Stimulated activated CD4-positive, alpha-beta T cell treated with anti-CD3 and anti-CD28 coated beads, Interleukin-2, amount 100 ng/mL, for 48 hours (primary cell): ENCODE measurements around the gene SLC44A5.
"Not testable (repeated sequence)": the region's sequence is repeated elsewhere in the genome, so short reads cannot be mapped to it uniquely, and the experiment has no call there.

ENCODE experiments used
- DNase-seq, 2 donors: peaks; one replicate each; pipeline ENCODE4 v3.0.0-alpha.2; 2020

The SLC44A5 gene

DNA sequence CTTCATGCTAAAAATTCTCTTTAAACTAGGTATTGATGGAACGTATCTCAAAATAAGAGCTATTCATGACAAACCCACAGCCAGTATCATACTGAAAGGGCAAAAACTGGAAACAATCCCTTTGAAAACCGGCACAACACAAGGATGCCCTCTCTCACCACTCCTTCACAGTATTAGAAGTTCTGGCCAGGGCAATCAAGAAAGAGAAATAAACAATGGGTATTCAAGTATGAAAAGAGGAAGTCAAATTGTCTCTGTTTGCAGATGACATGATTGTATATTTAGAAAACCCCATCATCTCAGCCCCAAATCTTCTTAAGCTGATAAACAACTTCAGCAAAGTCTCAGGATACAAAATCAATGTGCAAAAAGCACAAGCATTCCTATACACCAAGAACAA is 349.0 kb downstream of the SLC44A5 start:
- not testable (repeated sequence) for DNase-seq

- DNase-seq, result no peak
These were observed 352.6 kb downstream of the SLC44A5 start for GRCh38 chr1:75258351-75258750.

DNA sequence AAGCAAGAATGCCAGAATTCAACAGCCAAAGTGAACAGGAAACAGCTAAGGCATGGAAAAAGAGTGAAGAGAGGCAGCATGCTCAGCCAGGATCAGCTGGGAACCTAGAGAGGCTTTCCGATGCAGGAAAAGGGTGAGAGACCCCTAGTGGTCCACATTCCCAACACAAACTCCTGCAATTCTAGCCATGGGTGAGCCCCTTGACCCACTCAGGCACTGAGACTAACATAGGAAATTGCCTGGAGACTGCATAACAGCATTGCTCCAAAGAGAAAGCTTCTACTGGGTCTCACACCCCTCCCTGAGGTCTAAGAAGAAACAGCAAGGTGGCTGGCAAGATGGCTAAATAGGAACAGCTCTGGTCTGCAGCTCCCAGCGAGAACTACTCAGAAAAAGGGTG is 353.5 kb downstream of the SLC44A5 start:
- no peak for DNase-seq

- not testable (repeated sequence) for DNase-seq
These were observed 360.8 kb downstream of the SLC44A5 start for GRCh38 chr1:75250114-75250513.

DNA sequence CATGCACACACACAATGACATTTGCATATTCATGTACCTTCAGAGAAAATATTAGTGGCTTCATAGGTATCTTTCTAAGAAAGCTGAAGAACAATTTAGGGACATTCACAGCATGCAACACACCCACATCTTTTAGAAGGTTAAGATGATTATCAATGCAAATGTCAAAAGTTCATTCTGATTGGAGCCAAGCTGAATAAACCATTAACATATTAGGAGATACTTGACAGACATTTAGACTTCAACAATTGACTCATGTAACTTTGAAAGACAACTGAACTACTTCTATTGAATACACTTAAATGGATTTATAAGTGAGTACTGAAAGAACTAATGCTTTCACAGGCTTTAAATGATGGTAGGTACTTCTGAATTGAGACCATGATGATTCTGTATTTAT is 365.7 kb downstream of the SLC44A5 start:
- DNase-seq, result no peak

DNA sequence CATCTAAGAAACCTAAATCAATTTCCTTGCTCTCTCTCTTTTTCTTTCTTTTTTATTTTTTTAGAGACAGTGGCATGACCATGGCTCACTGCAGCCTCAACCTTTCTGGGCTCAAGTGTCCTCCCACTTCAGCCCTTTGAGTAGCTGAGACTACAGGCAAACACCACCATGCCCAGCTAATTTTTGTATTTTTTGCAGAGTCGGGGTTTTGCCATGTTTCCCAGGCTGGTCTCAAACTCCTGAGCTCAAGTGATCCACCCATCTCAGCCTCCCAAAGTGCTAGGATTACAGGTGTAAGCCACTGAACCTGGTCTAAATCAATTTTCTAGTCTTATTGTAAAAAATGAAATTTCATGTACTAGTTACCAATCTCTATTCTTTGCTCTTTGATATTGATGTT is 367.8 kb downstream of the SLC44A5 start:
- no peak for DNase-seq

GRCh38 chr1:75237316-75237715 is 373.6 kb downstream of the SLC44A5 start:
- DNase-seq, result no peak

DNA sequence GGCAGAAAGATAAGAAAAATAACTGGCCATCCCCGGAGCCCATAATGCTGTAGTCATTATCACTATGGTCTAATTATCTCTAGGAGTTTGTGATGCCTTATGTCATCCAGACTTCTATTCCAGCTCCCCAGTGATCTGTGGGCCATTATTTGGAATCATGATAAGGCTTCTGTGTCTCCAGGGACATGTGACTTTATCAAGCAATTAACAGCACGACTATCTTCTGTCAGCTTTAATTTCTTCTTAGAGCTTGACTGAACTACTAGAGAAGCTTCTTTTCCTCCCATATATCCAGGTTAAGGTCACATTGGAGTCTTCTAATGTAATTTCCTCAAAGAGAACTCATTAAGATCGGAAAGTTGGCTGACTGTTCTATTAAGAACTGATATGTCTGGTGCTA is 376.4 kb downstream of the SLC44A5 start:
- no peak for DNase-seq

DNA sequence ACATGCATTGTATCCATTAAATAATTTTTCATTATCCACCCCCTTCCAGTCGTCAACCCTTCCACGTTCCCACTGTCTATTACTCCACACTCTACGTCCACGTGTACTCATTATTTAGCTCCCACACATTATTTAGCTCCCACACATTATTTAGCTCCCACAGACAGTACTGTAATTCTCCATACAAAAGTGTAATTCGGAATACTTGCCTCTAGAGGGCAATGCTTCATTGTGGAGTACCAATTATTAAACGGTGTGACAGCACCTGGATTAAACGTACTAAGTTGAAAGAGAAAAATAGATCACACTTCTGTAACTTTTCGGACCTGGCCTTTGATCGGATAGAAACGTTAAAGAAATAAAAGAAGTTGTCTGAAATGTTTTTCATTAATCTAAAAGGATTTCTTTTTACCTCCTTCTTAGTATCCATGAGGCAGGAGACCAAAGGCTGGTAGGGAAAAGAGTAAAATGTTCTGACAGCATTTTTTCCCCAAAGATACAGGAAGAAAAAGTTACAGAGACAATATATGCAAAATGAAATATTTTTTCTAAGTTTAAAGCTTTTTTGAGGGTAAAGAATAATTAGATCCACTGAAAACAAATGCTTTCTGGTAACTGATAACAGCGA is 377.5 kb downstream of the SLC44A5 start:
- no peak for DNase-seq

DNA sequence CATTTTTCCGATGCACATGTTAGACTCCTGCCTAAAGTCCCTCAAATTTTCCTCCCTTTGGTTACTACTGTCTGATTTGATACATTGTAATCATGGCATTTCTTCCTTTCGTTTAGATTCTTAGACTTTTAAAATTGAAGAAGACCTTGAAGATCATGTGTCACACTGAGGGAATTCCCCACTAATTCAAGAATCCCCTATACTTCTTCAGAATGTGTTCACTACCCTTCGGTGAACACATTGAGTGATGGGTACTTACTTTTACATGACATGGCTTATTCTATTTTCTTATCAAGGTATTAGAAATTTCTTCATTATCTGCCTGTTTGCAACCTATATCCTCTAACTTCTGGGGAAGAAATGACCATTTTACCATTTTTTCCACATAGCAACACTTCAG is 390.8 kb downstream of the SLC44A5 start:
- DNase-seq, result no peak

GRCh38 chr1:75214017-75214416 is 396.9 kb downstream of the SLC44A5 start:
- DNase-seq, result no peak

DNA sequence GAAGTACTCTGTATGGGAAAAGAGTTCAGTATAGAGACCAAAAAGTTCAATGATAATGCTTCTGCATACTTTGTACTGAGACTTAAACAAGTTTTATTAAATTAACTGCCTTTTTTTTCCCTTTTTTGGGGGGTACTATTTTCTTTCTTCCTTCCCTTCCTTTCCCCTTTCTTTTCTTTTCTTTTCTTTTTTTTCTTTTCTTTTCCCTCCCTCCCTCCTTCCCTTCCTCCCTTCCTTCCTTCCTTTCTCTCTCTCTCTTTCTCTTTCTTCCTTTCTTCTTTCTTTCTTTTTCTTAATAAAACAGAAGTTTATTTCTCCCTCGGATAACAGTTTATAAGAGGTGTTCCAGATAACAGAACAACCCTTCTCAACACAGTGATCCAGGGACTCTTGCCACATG is 399.3 kb downstream of the SLC44A5 start:
- DNase-seq, result no peak

DNA sequence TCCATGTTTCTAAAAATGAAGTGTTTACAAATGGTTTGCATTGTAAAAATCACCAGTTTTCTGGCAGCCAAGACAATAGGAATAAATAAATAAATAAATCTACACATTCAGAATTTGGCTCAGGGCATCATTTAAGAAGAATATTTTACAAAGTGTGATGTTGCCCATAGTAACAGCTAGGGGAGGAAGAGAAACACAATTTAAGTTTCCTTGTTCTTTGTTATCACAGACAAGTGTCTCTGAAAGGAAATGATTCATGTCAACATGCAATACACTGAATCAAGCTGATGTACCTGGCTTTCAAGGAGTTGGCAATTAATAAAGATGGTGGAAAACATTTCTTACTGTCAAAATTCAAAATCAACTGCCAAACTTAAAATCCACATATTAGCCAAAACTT is 402.1 kb downstream of the SLC44A5 start:
- DNase-seq, result no peak

DNA sequence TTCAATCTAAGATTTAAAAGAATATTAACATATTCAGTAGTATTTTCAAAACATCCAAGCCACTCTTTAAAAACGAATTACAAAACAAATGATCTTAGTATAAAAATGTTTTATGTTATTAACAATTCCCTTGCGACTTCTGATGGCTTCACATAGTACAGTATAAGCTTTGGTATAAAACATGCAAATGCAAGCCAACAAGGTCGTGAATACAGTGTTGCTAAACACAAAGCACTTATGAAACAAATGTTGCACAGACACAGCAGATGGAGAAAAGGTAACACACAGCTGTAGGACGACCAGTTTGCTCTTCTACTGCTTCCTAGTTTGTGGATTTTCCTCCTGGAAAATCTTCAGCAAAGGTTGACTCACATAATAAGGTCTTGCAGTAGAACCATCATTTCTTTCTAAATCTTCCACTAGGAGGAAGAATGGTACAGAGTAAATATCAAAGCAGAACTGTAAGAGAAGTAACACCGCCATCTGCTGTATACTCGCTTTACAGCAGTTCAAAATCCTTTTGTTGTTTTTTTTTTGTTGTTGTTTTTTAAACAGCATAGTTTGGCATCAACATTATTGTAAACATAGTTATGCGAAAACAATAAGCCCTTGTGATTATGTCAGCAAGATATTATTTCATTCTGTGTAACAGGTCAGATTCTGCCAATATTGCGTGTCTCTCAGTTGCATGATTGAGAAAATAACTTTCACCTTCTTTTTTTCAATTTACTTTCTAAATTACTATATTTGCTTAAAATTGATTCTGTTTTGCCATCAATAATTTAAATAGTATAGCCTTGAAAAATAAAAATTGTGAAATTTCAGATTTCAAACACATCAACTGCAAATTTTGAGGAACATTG is 407.3 kb downstream of the SLC44A5 start:
- no peak for DNase-seq

DNA sequence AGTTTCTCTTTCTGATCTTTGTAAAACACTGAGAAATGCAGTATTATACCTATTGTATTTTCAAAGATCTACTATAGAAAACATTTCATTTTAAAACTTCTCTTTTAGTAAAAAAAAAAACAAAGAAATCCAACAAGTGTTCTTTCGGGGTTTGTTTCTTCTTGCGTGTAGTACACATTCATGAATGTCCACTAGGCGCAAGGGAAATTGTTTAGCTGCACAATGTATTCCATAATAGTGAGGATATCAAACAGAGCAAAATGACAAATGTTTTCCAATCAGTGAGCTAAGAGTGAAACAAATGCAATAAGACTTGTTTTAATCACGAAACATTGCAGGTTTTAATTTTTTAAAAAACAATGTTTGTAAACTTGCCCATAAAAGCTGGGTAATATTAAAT is 408.2 kb downstream of the SLC44A5 start:
- DNase-seq, result no peak

- DNase-seq, result no peak
These were observed 412.2 kb downstream of the SLC44A5 start for GRCh38 chr1:75198761-75199160.

DNA sequence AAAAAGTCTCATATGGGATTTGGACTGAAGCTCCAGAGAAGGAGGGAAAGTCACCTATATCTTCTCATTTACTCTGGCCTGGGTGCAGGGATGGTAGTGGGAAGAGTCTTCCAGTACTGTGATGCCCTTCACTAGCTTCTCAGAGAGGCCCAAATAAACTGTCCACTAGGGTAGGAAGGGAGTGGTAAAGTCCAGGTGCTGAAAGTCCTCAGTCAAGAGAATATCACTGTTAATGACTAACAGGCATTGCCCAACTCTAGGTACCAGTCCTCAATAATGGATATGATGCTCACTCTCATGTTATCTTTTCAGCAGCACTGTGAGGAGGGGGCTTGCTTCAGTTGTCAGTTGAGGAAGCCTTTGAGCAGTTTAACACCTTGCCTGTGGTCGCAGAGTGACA is 412.8 kb downstream of the SLC44A5 start:
- no peak for DNase-seq

DNA sequence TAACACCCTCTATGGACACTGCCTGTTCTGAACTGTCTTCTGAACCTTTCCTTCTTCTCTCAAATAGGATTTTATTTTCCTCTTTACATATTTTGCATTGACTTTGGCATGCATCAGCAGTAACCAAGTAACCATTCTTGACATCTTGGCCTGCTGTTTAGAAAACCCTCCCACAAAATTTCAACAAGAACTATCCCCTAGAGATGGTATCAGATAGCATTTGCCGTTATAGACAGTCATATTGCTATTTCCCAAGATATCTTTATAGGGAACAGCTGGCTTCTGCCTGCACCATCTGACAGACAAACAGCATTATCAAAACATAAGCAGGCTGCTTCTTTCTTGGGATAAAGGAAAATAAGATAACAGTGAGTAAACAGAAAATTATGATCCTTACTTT is 422.0 kb downstream of the SLC44A5 start:
- DNase-seq, result no peak

GRCh38 chr1:75181214-75181955 is 429.5 kb downstream of the SLC44A5 start:
- not testable (repeated sequence) for DNase-seq

GRCh38 chr1:75174031-75174760 is 436.7 kb downstream of the SLC44A5 start:
- no peak for DNase-seq

GRCh38 chr1:75172556-75172955 is 438.4 kb downstream of the SLC44A5 start:
- DNase-seq, result no peak

DNA sequence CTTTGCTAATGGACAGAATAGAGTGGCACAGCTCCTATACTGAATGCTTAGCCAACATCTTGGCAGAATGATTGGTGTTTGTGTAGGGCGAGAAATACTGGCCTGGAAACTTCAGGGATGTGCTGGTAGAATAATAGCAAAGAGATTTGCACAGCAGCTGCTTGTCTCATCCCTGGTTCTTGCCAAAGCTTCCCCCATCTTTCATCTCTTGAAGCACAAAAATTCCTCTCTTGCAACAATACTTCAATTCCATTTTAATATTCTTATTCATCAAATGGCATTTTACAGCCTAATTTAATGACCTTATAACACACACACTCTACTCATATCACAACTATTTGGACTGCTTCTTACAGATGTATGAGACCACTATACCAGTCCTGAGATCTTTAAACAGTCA is 439.0 kb downstream of the SLC44A5 start:
- no peak for DNase-seq

DNA sequence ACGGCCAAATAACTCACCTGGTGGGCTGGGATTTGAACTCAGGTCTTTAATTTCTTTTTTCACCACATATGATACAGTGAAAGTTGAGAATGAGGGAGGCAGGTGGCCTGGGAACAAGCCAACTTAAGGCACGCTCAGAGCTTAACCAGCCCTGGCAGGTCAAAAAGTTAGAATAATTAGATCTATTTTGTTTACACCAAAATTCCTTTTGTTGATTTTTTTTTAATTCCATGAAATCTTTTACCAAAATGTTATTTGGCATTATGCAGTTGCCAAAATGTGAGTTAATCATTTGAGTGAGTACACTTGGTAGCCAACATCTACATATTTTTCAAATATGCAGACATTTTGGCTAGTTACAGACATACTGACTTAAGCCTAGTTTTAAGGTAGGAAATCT is 439.9 kb downstream of the SLC44A5 start:
- DNase-seq, result no peak
